ENCODE data around the gene UNC13B. TPM values are rescaled to one million over a fixed set of nuclear protein-coding genes. Genes with fewer than 3 reads are reported as not detected.

The UNC13B gene
- total and polyA plus RNA-seq, 9 of the 15 experiments (the other 6 are each of a cell fraction or from before 2014, with no cell fraction given), result 2.4 to 11.5 (median 8.6) TPM

DNA sequence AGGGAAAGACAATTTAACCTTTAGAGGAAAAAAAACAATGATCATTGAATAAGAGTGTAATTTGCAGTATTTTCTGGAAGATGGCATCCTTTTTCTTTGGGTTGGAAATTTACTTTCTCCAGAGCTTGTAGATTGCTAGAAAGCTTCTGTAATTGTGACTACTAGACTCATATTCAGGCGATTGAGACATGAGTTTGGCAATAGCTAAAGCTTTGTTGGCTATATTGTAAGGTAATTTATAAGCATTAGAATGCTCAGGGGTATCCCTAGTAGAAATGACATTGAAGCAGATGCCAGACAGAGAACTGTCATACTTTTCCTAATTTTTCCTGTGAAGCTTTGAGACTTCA, 115.3 kb downstream of the UNC13B start (continued):
- TF ChIP-seq, protein P1, sequence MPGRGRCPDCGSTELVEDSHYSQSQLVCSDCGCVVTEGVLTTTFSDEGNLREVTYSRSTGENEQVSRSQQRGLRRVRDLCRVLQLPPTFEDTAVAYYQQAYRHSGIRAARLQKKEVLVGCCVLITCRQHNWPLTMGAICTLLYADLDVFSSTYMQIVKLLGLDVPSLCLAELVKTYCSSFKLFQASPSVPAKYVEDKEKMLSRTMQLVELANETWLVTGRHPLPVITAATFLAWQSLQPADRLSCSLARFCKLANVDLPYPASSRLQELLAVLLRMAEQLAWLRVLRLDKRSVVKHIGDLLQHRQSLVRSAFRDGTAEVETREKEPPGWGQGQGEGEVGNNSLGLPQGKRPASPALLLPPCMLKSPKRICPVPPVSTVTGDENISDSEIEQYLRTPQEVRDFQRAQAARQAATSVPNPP (IDR thresholded peaks at IDR 0.05; ENCODE audit: borderline replicate concordance, insufficient read depth, insufficient read length), result no peak
- TF ChIP-seq, protein P2, sequence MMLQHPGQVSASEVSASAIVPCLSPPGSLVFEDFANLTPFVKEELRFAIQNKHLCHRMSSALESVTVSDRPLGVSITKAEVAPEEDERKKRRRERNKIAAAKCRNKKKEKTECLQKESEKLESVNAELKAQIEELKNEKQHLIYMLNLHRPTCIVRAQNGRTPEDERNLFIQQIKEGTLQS (IDR thresholded peaks at IDR 0.05), result no peak
- TF ChIP-seq, protein P2 (CRISPR knock-in tag; conservative IDR thresholded peaks at IDR 0.05), result no peak
- no peak for TF ChIP-seq GTF2F1 (IDR thresholded peaks at IDR 0.05; ENCODE audit: low read depth, low read length)
- no peak for TF ChIP-seq ZNF444 (CRISPR knock-in tag; IDR thresholded peaks at IDR 0.05)
- TF ChIP-seq, protein P3, sequence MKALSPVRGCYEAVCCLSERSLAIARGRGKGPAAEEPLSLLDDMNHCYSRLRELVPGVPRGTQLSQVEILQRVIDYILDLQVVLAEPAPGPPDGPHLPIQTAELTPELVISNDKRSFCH (CRISPR knock-in tag; IDR thresholded peaks at IDR 0.05), result no peak
- TF ChIP-seq, protein P3 (tag; IDR thresholded peaks at IDR 0.05), result no peak

DNA sequence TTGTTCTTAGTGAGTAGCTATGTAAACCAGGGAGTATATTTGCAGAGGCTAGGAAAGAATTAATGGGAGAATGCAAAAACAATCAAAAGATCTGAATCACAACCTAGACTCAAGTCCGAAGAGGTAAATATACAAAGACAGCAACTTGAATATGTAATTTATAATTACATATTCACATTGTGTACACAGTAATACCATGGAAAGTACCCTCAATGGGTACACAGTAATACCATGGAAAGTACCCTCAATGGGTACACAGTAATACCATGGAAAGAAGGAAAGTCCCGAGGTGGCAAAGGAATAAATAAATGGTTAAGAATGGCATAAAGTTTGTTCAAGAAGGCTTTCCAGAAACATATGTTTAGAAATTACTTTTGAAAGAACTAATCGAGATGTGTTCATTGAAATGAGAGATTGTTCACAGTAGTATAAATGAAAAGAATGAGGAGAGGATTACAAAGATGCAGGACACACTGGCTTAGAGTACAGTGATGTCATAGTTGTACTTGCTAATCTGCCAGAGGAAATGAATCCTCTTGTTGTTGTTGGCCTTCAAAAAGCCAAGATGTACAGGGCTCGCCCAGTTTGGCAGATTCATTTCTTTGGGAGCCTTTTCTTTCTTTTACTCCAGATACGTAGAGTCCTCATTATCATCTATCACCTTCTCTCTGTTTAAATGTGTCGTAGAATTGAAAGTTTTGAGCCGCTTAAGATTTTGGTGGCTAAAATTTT, 116.0 kb downstream of the UNC13B start:
- no peaks in the 10 kb centered on the region for H3K4me1 ChIP-seq (replicated peaks in 1 of 2; ENCODE audit: control insufficient read depth in 2 of 2, insufficient read depth in 2 of 2, low read length in 2 of 2)
- BruUV-seq (replicated peaks), result no TSS peak
- DNase-seq (ENCODE audit: extremely low read depth in 1 of 4, low spot score in 3 of 4) (no peak), FAIRE-seq (no peak), ATAC-seq (no peak)
- no peaks in the 10 kb centered on the region for H3K27me3 ChIP-seq (ENCODE audit: control insufficient read depth in 2 of 2, insufficient read depth in 2 of 2, low read length in 2 of 2)
- H2AFZ ChIP-seq (ENCODE audit: low read depth, low read length), result no peak overlapping the region
- ChIA-PET POLR2A (interaction anchor here (1.0 kb wide), 1 partner anchor 22 kb away, joined by 4 read pairs; no protein-coding TSS in a partner anchor), CTCF (ENCODE audit: low intra/inter-chr PET ratio) (no interaction called here)
- H3K79me2 ChIP-seq (ENCODE audit: control insufficient read depth, insufficient read depth, low read length), result no peaks in the 10 kb centered on the region
- no peak overlapping the region for H3K4me3 ChIP-seq
- no peaks in the 10 kb centered on the region for H3K9me3 ChIP-seq (replicated peaks; ENCODE audit: control insufficient read depth, insufficient read depth, low read depth, low read length)
- in situ Hi-C loops (cut with MboI) (loop anchor here (10.0 kb wide), 1 partner anchor 277 kb away; no protein-coding TSS in a partner anchor), intact Hi-C loops (cut with micrococcal nuclease) (no loop called here)
- H3K4me2 ChIP-seq (ENCODE audit: insufficient read depth, low read length), result no peak overlapping the region
- H3K36me3 ChIP-seq (ENCODE audit: control insufficient read depth, insufficient read depth, low read length), result no peaks in the 10 kb centered on the region
- H4K20me1 ChIP-seq (replicated peaks; ENCODE audit: control insufficient read depth, insufficient read depth, low read length), result no peaks in the 10 kb centered on the region
- no peak overlapping the region for H3K9ac ChIP-seq (ENCODE audit: insufficient read depth in 1 of 2, low read depth in 2 of 2, low read length in 2 of 2)
- TF ChIP-seq ZFX (CRISPR knock-in tag; IDR thresholded peaks at IDR 0.05), result no peak
- no peak for TF ChIP-seq ZFP1 (CRISPR knock-in tag; IDR thresholded peaks at IDR 0.05)
- no peak for TF ChIP-seq EP400 (IDR thresholded peaks at IDR 0.05)
- TF ChIP-seq, protein P4, sequence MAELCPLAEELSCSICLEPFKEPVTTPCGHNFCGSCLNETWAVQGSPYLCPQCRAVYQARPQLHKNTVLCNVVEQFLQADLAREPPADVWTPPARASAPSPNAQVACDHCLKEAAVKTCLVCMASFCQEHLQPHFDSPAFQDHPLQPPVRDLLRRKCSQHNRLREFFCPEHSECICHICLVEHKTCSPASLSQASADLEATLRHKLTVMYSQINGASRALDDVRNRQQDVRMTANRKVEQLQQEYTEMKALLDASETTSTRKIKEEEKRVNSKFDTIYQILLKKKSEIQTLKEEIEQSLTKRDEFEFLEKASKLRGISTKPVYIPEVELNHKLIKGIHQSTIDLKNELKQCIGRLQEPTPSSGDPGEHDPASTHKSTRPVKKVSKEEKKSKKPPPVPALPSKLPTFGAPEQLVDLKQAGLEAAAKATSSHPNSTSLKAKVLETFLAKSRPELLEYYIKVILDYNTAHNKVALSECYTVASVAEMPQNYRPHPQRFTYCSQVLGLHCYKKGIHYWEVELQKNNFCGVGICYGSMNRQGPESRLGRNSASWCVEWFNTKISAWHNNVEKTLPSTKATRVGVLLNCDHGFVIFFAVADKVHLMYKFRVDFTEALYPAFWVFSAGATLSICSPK (IDR thresholded peaks at IDR 0.05; ENCODE audit: borderline replicate concordance), result no peak
- TF ChIP-seq, protein P5, sequence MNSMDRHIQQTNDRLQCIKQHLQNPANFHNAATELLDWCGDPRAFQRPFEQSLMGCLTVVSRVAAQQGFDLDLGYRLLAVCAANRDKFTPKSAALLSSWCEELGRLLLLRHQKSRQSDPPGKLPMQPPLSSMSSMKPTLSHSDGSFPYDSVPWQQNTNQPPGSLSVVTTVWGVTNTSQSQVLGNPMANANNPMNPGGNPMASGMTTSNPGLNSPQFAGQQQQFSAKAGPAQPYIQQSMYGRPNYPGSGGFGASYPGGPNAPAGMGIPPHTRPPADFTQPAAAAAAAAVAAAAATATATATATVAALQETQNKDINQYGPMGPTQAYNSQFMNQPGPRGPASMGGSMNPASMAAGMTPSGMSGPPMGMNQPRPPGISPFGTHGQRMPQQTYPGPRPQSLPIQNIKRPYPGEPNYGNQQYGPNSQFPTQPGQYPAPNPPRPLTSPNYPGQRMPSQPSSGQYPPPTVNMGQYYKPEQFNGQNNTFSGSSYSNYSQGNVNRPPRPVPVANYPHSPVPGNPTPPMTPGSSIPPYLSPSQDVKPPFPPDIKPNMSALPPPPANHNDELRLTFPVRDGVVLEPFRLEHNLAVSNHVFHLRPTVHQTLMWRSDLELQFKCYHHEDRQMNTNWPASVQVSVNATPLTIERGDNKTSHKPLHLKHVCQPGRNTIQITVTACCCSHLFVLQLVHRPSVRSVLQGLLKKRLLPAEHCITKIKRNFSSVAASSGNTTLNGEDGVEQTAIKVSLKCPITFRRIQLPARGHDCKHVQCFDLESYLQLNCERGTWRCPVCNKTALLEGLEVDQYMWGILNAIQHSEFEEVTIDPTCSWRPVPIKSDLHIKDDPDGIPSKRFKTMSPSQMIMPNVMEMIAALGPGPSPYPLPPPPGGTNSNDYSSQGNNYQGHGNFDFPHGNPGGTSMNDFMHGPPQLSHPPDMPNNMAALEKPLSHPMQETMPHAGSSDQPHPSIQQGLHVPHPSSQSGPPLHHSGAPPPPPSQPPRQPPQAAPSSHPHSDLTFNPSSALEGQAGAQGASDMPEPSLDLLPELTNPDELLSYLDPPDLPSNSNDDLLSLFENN (IDR thresholded peaks at IDR 0.05; ENCODE audit: low read depth in 2 of 2, low read length in 2 of 2), result no peak
- no peaks in the 10 kb centered on the region for H3K9me1 ChIP-seq (ENCODE audit: control insufficient read depth, insufficient read depth, low read length)
- H3K27ac ChIP-seq (ENCODE audit: extremely low read depth, low read depth, low read length), result no peak overlapping the region
- 34% methylated on average over 7 of the region's 7 CpGs for WGBS (ENCODE audit: insufficient coverage, low coverage, missing lambda C conversion rate)
